HepG2 (cell line): ENCODE results near the gene HAX1. TPM values are rescaled to one million over a fixed set of nuclear protein-coding genes. Genes with fewer than 3 reads are reported as not detected.

Experiments
- ATAC-seq: fragments of 200-7000 bp; cut with Tn5 transposase; 3 replicates; pipeline ENCODE4 v1.9.1; 2020; ENCODE audit warnings: mild to moderate bottlenecking, moderate library complexity
- BruUV-seq: library from RNA; stranded (reverse); fragments of 400-500 nt; replicated peaks from 2 replicates; lab custom pipeline; 2021; lab: Mats Ljungman, UMichigan
- CTCF ChIA-PET: fragments of 300-600 bp; formaldehyde crosslinking; extraction: SDS; loops from one replicate; lab custom pipeline; 2021; ENCODE audit warnings: low total read pairs, inconsistent platforms, low intra/inter-chr PET ratio; lab: Yijun Ruan, JAX
- POLR2A ChIA-PET: fragments of 350-600 bp; sonication (Branson Sonifier 250); formaldehyde crosslinking; loops from one replicate; lab custom pipeline; 2020; ENCODE audit warnings: antibody characterized with exemption, inconsistent platforms; lab: Yijun Ruan, JAX
- DNase-seq: peaks from one replicate; pipeline ENCODE4 v3.0.0-alpha.2; 2015; ENCODE audit warnings: low spot score
- FAIRE-seq: peaks from 3 replicates; lab custom pipeline; 2011; peaks lifted over from hg19 to GRCh38; lab: Jason Lieb, UNC
- H2AFZ ChIP-seq: one replicate; pipeline ENCODE4 v1.6.1; 2011; ENCODE audit warnings: low read length, inconsistent platforms
- H3K27ac ChIP-seq: fragments of 300-600 bp; 3 replicates; pipeline ENCODE4 v1.8.0; 2011; ENCODE audit warnings: mixed run types, mild to moderate bottlenecking, mixed read lengths, low read length, inconsistent platforms; ENCODE audit not compliant: insufficient read depth; ENCODE audit errors: extremely low read length
- H3K27me3 ChIP-seq, 2 experiments: fragments of 200-600 bp in 1 of 2; 2 replicates in 1 of 2; 3 replicates in 1 of 2; pipeline versions ENCODE4 v1.6.0 to v1.8.0; 2011; ENCODE audit warnings: low read length in 2 of 2, mild to moderate bottlenecking in 2 of 2, moderate library complexity in 2 of 2, inconsistent platforms in 1 of 2; ENCODE audit not compliant: insufficient read depth in 2 of 2, control insufficient read depth in 1 of 2
- H3K36me3 ChIP-seq, 2 experiments: fragments of 200-600 bp in 1 of 2; replicated peaks in 1 of 2; 2 replicates in 1 of 2; 3 replicates in 1 of 2; pipeline versions ENCODE4 v1.5.1 to v1.8.0; 2011; ENCODE audit warnings: low read length in 2 of 2, inconsistent platforms in 1 of 2; ENCODE audit not compliant: insufficient read depth in 2 of 2, control insufficient read depth in 1 of 2
- H3K4me1 ChIP-seq: 2 replicates; pipeline ENCODE4 v1.5.1; 2012; ENCODE audit warnings: low read length, inconsistent platforms; ENCODE audit not compliant: insufficient read depth
- H3K4me2 ChIP-seq: 2 replicates; pipeline ENCODE4 v1.6.0; 2011; ENCODE audit warnings: low read depth, low read length, inconsistent platforms
- H3K4me3 ChIP-seq, 3 experiments: fragments of 200-600 bp in 1 of 3; sonication (generic), shearing (Covaris generic) in 1 of 3; replicated peaks in 1 of 3; 2 replicates each; pipeline ENCODE4 v1.5.1; 2011 to 2016; ENCODE audit warnings: low read length in 3 of 3, inconsistent platforms in 2 of 3, low read depth in 2 of 3, mild to moderate bottlenecking in 2 of 3, control low read depth in 1 of 3, mixed read lengths in 1 of 3; ENCODE audit not compliant: insufficient read depth in 1 of 3
- H3K79me2 ChIP-seq: one replicate; pipeline ENCODE4 v1.6.1; 2011; ENCODE audit warnings: low read length, inconsistent platforms; ENCODE audit not compliant: insufficient read depth
- H3K9ac ChIP-seq: 2 replicates; pipeline ENCODE4 v1.6.0; 2011; ENCODE audit warnings: mild to moderate bottlenecking, low read depth, low read length, inconsistent platforms; ENCODE audit not compliant: insufficient read depth
- H3K9me3 ChIP-seq: 2 replicates; pipeline ENCODE4 v1.5.1; 2012; ENCODE audit warnings: mild to moderate bottlenecking, low read length
- H4K20me1 ChIP-seq: 2 replicates; pipeline ENCODE4 v1.6.0; 2011; ENCODE audit warnings: inconsistent platforms, mild to moderate bottlenecking, low read length, moderate library complexity; ENCODE audit not compliant: insufficient read depth
- MAFF ChIP-seq: IDR thresholded peaks from 2 replicates; pipeline ENCODE4 v1.6.1; 2011; ENCODE audit warnings: low read depth, low read length, improper control_type of control experiment
- RNF219 ChIP-seq: sonication (generic); formaldehyde crosslinking; IDR thresholded peaks from 2 replicates; pipeline ENCODE4 v1.5.0; 2020; ENCODE audit warnings: mild to moderate bottlenecking, missing genetic modification reagents
- SOX13 ChIP-seq, 3 experiments: fragments of 450-650 bp in 1 of 3; sonication (generic) in 1 of 3; formaldehyde crosslinking in 1 of 3; IDR thresholded peaks in 2 of 3; conservative IDR thresholded peaks in 1 of 3; 2 replicates each; pipeline versions ENCODE4 v1.5.0 to v1.6.1; 2016 to 2020; ENCODE audit warnings: antibody characterized with exemption in 1 of 3, mild to moderate bottlenecking in 1 of 3, missing compliant biosample characterization in 1 of 3, missing genetic modification reagents in 1 of 3, moderate library complexity in 1 of 3
- SYNCRIP ChIP-seq: fragments of 200-400 bp; formaldehyde crosslinking; IDR thresholded peaks from 2 replicates; pipeline ENCODE4 v1.6.1; 2018; ENCODE audit warnings: mild to moderate bottlenecking, low read depth, low read length; ENCODE audit not compliant: insufficient read depth
- WGBS: methylation state at CpG from one replicate; pipeline ENCODE4 v1.1.6; 2017; ENCODE audit warnings: low lambda C conversion rate; 5-methylcytosine and 5-hydroxymethylcytosine counted together
- in situ Hi-C: cut with HindIII; loops from 2 replicates; pipeline ENCODE4 v1.10.0; 2017; ENCODE audit warnings: low pct_unique_long_range_greater_than_20kb; ENCODE audit not compliant: extremely low pct_ligation_motif_present
- intact Hi-C: fragments of 100-400 bp; cut with micrococcal nuclease; formaldehyde crosslinking; loops from one replicate; pipeline ENCODE4 v1.10.0; 2022; ENCODE audit not compliant: unreplicated experiment
- polyA plus RNA-seq, 8 experiments: library from polyadenylated mRNA; depleted of rRNA in 3 of 8; stranded (reverse) in 7 of 8; unstranded in 1 of 8; fragments of >200 nt; fragmentation: Illumina TruSeq in 4 of 8; extraction: Trizol in 4 of 8; gene quantifications; 2 replicates each; pipeline versions ENCODE4 v1.2.1 to v1.2.3, GENCODE V29; 2011 to 2016; ENCODE audit warnings: low read depth in 4 of 8, missing spikeins in 1 of 8, mixed read lengths in 1 of 8; ENCODE audit not compliant: insufficient read depth in 1 of 8
- total RNA-seq, 5 experiments: library from RNA; depleted of rRNA; stranded (reverse); fragments of >200 nt; fragmentation: Illumina TruSeq; extraction: Trizol; gene quantifications; 2 replicates each; pipeline ENCODE4 v1.2.3, GENCODE V29; 2016; ENCODE audit warnings: low read depth in 1 of 5

Gene HAX1
- total and polyA plus RNA-seq, 2 of the 13 experiments (the other 11 are each of a cell fraction or from before 2014, with no cell fraction given): 89.2 to 128 TPM

- H3K9ac ChIP-seq: no peak overlapping the region
- no peak overlapping the region for H3K4me3 ChIP-seq
- no peaks in the 10 kb centered on the region for H3K36me3 ChIP-seq
- BruUV-seq: no TSS peak
- CTCF ChIA-PET: no interaction called here
- intact Hi-C loops (no loop called here), in situ Hi-C loops (no loop called here)
- no peaks in the 10 kb centered on the region for H3K79me2 ChIP-seq
- no peaks in the 10 kb centered on the region for H3K4me1 ChIP-seq
- H3K4me2 ChIP-seq: no peak overlapping the region
- 23% methylated on average over 8 of the region's 9 CpGs for WGBS
- no peaks in the 10 kb centered on the region for H3K9me3 ChIP-seq
- peak; percentile 28 for DNase-seq
- no peak overlapping the region for H3K27ac ChIP-seq
- FAIRE-seq: no peak
- H2AFZ ChIP-seq: no peak overlapping the region
- ATAC-seq: no peak
- H4K20me1 ChIP-seq: no peaks in the 10 kb centered on the region
- POLR2A ChIA-PET: no interaction called here
- TF ChIP-seq RNF219 (CRISPR knock-in tag): no peak
- peak; percentile 49; the same call in 1 of the 2 replicates for TF ChIP-seq SOX13 (IDR thresholded peaks at IDR 0.05)
- TF ChIP-seq SOX13 (CRISPR knock-in tag; conservative IDR thresholded peaks at IDR 0.05 in 1 of 2, IDR thresholded peaks at IDR 0.05 in 1 of 2): peak in 1 of 2 experiments; percentile 76; a peak in 2 of 4 replicates
- TF ChIP-seq MAFF: no peak
- no peak for TF ChIP-seq SYNCRIP
- no peaks in the 10 kb centered on the region for H3K27me3 ChIP-seq
These were observed 32.4 kb downstream of the HAX1 start for GRCh38 chr1:154304664-154305337.
